Measurements from ENCODE around the gene OPA1.

- TF ChIP-seq CTCF (IDR thresholded peaks at IDR 0.05; ENCODE audit: low read depth, low read length, poor library complexity, severe bottlenecking), result no peak
- no peak for TF ChIP-seq EZH2phosphoT487 (IDR thresholded peaks at IDR 0.05; ENCODE audit: borderline replicate concordance, low read length)
Measured at GRCh38 chr3:193712938-193713337, 119.9 kb downstream of the OPA1 start.

All from DOHH2 (cell line).